HEK293T (cell line): ENCODE data around the gene OR1E2.

Experiments used
- ARNT ChIP-seq: fragments of 450-650 bp; IDR thresholded peaks from 2 replicates; pipeline ENCODE4 v1.6.1; 2017; ENCODE audit warnings: mild to moderate bottlenecking
- ELF4 ChIP-seq: fragments of 450-650 bp; IDR thresholded peaks from 2 replicates; pipeline ENCODE4 v1.6.1; 2017; ENCODE audit warnings: antibody characterized with exemption
- FOXM1 ChIP-seq: fragments of 450-650 bp; IDR thresholded peaks from 2 replicates; pipeline ENCODE4 v1.6.1; 2017; ENCODE audit warnings: mild to moderate bottlenecking, borderline replicate concordance
- NFRKB ChIP-seq: fragments of 450-650 bp; IDR thresholded peaks from 2 replicates; pipeline ENCODE4 v1.6.1; 2016; ENCODE audit warnings: mild to moderate bottlenecking, moderate library complexity
- TARDBP ChIP-seq: fragments of 450-650 bp; IDR thresholded peaks from 2 replicates; pipeline ENCODE4 v1.6.1; 2016
- ZNF384 ChIP-seq: fragments of 450-650 bp; IDR thresholded peaks from 2 replicates; pipeline ENCODE4 v1.6.1; 2016

- TF ChIP-seq TARDBP: no peak
- TF ChIP-seq NFRKB: no peak
- no peak for TF ChIP-seq ZNF384
- TF ChIP-seq ELF4: no peak
- no peak for TF ChIP-seq ARNT
- TF ChIP-seq FOXM1: no peak
These were observed at the start of gene OR1E2 for GRCh38 chr17:3433741-3434140.
